GM04504 (cell line): ENCODE measurements around the gene PSMB7.

Experiments used
- DNase-seq: peaks from one replicate; pipeline ENCODE4 v3.0.0-alpha.2; 2012; ENCODE audit warnings: low read depth

Gene PSMB7

DNA sequence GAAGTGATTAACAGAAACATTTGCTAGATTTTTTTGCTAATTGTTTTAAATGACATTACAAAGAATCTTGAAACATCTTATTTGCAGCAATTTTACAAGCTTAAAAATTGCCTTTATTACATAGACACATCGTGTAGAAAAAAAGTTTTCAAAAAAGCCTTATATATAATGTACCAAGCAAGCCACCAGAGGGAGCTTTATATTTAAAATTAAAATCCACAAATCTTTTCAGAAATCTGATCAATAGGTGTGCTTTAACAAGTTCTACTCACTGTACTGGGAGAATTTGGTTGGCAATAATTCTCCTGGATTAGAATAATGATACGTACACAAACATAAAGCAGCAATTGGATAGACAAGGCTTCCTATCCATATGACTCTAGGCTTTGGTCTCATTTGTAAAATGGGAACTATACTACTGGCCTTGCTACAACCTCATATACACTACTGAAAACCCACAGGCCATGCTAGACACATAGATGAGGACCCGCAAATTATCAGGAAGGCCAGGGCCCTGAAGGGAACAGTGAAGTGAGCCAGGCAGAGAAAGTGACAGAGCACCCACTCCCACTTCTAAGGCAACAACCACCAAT, 4.8 kb downstream of the PSMB7 start:
- DNase-seq = no peak

DNA sequence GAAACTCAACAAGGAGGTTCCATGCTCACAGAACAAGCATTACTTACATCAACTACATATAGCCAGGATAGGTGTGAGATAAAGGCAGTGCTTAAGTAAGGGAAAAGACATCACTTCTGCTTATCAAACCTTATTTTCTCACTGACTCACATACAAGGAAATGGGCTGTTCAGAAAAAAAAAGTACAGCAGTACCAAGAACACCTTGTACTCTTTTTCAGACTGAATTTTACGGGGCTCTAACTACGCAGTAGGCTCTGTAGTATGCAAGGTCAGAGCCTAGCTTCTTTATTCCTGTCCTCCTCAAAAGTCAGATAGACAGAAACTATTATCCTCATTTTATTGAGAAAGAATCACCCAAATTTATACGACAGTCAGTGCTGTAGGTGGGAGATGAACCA, 5.8 kb downstream of the PSMB7 start:
- no peak for DNase-seq

DNA sequence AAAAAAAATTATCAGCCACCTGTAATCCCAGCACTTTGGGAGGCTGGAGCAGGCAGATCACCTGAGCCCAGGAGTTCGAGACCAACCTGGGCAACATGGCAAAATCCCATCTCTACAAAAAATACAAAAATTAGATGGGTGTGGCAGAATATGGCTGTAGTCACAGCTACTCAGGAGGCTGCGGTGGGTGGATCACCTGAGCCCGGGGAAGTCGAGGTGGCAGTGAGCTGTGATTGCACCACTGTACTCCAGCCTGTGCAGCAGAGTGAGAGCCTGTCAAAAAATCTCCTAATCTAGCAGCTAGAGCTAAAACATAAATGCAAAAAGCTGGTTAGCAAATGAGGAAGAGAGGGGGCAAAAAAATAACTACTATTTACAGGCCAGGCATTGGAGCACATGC, 12.0 kb downstream of the PSMB7 start:
- no peak for DNase-seq

DNA sequence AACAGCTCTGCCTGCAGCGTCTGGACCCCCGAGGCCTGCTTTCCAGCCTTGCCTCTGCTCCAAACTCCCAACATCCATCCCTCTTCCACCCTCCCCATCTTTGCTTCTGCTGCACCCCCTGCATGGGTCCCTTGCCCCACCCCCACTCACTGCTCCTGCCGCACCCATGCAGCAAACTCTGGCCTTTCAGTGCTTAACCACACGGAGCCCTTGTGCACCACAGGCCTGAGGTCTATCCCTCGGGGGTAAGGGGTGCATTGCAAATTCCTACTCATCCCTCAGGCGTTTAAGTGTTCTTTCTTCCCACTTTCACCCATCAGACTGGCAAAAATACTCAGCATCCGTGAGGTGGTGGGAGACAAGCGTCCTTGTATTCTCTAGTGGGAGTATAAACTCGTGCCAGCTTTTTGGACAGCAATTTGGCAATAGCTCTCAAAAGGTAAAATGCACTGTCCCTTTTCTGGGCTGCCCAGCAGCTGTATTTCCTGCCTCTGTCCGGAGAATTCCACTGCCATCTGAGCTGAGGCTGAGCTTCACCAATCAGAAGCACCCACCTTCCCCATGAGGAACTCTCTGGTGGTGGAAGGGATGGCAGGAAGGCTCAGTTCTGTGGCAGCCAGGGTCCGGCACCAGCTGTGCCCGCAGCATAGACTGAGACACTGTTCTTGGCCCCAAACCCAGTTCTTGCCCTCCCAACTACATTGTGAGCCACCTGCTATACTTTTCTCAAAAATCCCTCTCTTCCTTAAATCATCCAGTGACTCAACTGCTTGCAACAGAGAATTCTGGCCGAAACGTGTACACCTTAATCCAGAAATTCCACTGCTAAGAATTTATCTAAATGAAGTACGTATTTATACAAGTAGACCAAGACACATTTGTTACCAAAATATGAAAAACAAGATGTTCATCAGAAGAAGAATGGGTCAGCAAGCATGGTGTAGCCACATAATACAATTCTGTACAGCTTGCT, 15.0 kb downstream of the PSMB7 start:
- no peak for DNase-seq

DNA sequence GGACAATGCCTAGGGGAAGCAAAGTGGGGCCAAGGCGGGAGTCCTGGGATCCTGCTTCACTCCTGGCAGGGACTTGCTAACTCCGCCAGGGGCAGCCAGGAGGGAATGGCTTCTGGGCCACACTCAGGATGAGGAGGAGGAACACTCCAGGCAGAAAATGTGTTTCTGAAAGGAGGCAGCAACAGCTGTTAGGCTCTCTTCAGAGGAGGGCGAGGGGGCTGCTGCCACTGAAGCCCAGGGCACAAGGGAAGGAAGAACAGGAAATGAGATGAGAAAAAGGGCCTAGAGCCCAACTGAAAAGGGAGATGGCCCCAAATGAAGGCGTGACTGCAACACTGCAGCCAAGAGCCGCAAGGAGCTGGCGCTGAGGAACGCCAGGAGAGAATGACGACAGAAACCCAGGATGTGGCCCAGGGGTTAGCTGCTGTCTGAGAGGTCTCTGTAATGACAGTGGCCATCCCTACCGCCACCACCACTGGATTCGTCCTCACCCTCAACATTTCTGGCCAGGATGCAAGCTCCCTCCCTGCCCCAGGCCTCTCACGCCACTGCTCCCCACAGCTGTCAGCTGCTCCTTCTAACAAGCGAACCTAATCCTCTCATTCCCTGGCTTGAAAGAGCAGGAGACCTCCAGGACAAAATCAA, 15.8 kb downstream of the PSMB7 start:
- DNase-seq = no peak

DNA sequence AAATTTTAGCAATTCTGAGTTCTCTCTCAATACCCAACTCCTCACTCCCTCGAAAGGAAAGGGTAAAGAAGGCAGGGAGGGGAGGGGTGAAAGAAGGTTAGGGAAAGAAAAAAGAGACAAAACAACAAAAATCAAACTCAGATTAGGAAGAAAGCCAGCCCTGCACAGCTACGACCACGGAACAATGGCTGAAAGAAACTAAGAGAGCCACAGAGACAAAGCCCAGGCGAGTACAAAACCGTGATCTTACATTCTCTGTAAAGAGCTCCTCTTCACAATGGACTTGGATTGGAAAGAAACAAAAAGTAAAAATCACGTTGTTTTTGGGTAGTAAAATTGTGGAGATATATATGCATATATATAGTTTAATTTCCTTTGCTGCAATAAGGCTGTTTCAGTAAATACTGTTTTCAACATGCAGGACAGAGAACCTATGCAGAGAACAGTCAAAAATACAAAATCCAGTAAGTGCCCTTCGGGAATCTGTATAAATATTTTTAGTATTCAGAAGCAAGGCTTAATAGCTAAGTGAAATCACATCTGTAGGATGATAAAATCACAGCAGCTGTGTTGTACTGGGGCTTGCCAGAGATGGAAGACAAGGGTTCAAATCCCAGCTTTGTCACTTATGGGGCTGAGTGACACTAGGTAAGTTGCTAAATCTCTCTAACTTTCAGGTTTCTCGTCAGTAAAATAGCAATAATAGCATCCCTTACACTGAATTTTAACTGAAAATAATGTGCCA, 16.9 kb downstream of the PSMB7 start:
- no peak for DNase-seq

DNA sequence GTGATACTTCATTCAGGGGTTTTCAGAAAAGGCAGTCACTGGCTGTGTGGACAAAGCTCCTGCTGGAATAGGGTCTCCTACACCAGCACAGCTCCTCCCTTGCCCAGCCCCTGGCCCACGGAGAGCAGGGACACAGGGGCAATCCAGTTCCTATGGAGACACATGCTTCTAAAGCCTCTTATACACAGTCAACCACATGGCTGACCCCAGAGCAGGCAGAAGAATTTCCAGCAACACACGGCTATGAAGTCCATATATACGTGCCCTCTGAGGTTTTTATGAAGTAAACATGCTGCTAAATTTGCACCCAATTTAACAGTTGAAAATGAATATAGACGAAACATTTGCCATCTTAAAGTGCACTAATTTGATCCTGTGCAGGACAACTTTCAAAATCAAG, 19.4 kb downstream of the PSMB7 start:
- DNase-seq = no peak

DNA sequence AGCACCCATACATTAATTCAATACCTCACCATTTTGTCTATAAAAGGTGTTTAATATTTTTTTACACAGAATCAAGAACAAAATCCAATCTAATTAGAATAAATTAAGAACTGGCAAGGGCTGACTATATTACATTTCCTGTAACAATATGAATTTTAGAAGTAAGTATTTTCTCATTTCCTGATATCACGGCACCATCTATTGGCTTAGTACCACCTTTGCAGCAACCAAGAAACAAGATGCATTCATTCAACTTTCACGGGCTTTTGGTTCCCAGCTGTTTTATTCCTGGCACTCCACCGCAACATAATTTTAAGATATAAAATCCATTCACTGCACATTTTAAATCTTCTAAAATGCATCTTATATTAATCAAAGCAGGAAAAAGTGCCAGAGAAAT, 20.6 kb downstream of the PSMB7 start:
- DNase-seq = no peak

DNA sequence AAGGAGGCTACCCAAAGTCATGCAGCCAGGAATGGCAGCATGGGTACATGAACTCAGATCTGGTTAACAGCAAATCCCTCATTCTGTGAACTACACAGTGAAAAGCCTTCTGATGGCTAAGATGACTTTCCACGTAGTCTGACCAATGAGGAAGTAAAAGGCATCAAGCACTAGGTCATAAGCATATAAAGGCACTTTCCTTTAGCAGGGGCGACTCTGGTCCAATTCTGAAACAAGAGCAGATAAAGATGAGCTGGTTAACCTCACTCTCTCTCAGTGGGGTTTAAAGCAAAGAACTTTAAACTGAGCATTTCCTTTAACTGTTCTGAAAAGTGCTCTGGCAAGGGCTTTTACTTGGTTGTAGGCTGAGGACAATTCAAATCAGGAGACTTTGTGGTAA, 21.1 kb downstream of the PSMB7 start:
- no peak for DNase-seq

DNA sequence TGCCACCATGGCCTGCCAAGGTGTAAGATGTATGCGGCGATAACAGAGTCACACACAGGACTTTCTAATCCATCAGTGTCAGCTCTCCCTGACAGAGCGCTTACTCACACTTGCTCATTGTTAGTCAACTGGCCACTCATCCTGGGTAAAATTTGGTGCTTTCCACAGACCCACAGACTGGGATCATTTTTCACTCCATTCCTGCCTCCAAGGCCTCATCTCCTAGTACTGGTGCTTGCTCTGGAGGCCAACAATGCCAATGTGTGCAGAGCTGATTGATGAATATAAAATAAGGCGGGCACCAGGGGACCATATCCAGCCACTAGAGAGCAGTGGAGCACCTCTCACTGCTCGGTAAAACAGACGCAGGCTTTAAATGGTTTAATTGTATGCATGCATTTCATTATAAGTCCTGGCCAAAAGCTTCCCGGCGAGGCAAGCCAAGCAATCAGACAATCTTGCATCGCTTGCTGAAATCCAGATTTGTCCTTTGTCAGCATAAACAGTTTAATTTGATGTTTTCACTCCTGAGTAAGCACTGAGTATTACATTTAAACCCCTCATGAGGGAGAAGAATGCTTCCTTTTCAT, 22.3 kb downstream of the PSMB7 start:
- peak; percentile 80 for DNase-seq

DNA sequence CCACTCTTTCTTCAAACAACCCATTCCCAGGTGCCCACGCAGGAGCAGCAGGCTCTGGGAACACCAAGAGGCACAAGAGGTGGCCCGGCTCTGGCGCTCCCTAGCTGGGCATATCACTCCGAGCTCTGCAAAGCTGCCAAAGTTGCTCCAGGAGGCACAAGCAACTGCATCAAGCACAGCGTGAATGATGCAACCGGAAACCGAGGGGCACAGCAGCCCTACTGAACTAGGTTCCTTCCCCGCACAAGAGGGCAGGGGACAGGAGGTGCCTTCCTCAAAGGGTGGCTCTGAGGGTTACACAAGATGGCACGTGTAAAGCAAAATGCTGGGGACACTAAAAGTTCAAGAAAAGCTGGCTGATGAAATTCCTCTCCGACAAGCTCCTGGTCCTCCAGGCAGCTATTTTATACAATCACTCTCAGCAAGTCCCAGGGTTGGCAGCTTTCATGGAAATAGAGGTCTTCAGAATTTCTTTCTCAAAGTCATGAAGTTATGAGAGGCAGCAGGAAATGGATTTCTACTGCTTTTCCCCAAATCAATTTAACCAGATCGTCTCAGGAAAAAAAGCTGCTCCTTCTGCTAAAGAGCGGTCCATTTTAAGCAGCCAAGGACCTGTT, 22.9 kb downstream of the PSMB7 start:
- DNase-seq = no peak

DNA sequence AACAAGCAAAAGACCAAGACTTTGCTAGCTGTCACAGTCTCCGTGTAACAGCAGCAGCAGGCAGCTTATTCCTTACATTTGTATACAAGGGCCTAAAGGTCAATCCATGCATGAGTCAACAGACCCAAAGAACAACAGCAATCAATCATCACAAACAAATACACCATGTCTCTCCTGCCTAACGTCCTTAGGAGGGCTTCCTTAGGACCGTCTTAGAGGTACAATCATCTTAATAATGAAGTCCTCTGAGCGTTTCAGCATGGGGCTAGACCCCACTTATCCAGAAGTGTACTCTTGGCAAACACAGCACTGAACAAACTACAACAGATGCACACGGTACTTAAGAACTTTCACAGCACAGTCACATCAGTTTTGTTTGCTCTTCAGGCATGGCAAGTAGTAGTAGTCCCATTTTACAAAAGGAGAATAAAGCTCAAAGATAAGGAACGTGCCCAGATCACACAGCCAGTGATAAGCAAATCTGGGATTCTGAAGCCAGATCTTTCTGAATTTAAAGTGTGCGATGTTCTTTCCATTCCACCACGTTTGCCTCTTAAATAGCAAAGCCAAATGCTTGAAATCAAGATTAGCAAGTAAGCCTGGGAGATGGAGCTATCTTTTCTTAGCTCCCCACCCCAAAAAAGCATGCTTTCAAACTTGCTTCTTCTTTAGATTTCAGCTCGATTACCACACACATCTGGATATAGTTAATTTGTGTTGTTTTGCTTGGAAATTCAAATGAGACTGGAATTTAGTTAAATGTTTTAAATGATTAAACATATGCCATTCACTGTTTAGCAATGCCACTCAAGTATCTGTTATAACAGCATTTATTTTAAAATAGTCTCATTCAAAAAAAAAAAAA, 24.2 kb downstream of the PSMB7 start:
- no peak for DNase-seq

DNA sequence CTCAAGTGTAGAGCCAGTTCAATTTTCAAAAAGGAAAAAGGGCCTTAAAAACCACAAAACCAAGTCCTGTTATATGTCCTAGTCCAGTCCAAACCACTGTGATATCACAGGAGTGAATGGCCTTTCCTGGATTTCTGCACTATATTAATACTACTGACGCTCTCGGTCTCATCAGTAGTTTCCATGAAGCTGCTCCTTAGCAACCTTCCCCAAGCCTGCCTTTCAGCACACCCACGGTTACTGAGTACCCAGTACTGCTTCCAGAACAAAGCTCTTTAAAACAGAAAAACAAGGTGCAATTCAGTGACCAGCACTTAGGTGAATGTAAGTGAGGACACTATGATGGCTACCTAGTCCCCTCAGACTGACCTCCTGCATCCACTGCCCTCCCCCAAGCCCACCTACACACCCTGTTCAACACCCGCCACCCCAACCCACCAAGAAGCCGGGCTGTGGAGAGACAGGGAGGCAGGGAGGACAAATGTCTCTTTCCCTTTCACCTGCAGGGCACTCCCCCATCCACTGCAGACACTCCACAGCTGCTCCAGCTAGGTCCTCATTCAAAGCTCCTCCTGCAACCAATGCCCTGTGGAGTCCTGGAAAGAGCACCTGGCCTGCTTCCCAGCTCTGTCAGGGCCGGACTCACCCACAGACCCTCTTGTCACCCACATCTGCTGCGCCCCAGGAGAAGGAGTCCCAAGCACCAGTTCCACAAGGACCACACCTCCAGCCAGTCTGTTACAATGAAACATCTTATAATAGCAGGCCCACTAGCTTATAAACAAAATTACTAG, 25.9 kb downstream of the PSMB7 start:
- DNase-seq = no peak

DNA sequence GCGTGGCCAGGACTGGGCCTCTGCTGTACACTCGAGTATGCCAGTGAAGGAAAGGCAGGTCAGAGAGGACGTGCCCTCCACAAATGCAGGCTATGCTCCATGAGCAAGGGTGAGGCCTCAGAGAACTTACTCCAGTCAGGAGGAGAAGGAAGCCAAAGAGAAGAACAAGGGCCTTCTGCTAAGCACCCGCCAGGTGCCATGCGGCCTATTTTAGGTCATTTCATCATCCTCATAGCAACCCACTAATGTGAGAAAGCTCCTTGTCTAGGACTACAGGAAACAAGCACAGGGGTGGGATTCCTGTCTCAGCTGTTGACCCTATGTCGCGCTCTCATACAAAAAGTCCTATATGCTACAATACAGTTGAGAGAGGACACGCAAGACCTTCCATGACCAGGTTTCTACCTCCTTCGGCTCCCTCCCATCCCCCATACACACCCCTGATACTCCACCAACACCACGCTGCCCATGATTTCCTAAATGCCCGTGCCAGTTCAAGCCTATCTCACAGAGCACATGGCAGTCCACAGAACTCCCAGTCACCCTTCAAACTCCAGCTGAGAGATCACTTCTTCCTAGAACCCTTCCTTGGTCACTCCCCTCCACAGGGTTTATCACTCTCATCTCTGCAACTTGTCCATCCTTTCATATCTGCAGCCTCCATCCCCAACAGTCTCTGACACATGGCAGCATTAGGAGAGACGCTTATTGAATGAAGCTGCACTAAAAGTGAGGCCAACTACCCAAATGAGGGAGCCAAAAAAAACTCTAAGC, 26.8 kb downstream of the PSMB7 start:
- DNase-seq = no peak

DNA sequence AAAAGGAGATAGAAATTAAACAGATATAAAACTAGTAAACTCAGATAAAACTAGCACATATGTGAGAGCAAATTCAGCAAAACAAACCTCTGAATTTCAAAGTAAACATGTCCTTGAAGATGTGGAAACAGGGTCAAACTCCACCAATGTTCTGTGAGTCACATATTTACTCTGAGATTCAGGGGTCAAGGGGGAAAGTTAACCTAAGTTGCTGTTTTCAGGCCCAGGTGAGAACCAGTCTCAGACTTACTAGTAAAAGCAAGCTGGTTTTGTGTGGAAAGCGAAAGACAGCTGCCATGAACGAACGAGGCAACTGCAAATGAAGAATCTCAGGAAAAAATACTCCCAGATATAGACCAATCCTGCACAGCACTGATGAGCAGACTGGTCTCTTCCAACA, 29.0 kb downstream of the PSMB7 start:
- DNase-seq = no peak

DNA sequence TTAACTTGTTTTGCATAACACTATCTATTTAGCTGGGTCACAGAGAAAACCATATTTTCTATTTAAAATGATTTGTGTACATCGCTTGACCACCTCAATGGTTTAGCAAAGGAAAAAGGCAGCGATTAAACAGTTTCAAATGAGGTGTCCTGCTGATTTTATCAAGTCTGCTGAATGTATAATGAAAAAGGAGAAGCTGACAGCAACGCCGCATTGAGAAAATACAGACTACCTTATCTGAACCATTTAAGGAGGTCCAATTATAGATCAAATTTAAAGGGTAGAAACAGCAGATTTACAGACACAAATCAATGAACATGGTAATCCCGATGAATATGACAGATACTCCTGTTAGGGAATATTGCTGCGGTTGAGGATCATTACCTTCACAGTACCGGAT, 29.6 kb downstream of the PSMB7 start:
- DNase-seq = no peak

DNA sequence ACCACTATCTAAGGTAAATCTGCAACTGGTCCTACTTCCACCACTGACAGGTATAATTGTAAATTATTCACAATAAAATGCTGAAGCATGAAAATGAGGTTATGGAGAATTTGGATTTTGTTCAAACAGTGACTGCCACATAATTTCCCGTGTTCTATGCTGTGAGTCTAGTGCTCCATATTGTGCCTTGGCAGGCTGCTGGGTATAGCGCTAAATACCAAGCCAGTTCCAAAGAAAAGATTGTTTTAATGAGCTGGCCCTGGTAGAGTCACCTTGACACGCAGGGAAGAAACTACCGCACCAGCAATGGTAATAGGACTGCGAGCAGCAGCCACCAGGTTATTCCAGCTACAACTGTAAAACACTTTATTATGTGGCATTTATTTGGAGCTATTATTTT, 30.4 kb downstream of the PSMB7 start:
- no peak for DNase-seq

DNA sequence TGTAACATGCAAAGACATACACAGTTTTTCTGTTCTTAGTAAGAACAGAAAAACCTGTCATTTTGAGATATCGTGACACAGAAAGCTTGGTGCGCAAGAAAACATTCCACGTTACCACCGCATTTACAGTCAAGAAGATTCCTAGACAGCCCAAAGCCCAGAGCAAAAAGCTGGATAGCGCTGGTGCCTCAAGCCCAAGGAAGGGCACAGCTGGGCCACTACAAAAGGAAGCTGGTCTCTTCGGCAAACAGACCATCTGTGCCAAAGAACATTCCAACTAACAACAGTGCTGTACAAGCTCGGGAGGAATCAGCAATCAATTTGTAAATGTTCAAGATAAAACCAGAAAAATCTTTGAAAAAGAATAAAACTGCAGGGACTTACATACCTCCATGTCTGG, 31.0 kb downstream of the PSMB7 start:
- no peak for DNase-seq
